Measurements from ENCODE around the gene PHLDA1. TPM values are rescaled to one million over a fixed set of nuclear protein-coding genes. Genes with fewer than 3 reads are reported as not detected.
"Not testable (repeated sequence)": the region's sequence is repeated elsewhere in the genome, so short reads cannot be mapped to it uniquely, and the experiment has no call there.

The PHLDA1 gene
- total RNA-seq, 2 experiments from 2014 or later = 3.8 to 3.9 TPM

DNA sequence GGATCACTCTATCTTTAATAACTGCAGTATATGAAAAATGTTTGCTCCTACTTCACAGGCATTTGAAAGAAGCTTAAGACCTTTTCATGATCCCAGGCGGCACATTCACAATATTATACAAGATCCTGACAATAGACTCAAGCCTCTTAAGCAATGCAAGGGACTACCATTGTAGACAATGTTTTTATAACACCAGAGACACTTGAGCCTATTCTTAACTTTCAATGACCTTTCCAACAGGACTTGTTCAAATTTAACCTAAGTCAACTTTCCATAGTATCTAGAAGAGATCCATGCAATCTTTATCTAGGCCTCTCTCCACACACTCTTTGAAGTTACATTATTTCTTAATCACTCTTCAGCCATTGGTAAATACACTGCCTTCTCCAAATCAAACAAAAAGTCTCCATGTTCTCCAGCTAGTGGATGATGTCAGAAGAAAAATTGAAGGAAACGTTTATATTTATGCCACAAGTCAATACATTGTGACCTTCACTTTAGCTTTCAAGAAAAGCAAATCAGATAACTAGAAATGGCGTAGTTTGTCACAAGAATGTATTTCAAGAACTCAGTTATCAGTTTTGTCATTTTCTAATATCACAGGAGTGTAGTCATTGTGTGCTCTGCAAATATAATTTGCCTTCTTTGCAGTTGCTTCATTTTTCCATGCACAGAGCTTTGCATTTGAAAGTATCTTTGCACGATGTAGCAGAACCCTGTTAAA lies 41.2 kb downstream of the PHLDA1 start:
- H3K4me1 Mint-ChIP-seq = peaks cover 12% of the 10 kb centered on the region
- no peak overlapping the region for H3K4me3 Mint-ChIP-seq
- peaks cover 15% of the 10 kb centered on the region for H3K9me3 Mint-ChIP-seq
- no peaks in the 10 kb centered on the region for H3K27me3 Mint-ChIP-seq
- no peak overlapping the region for H3K27ac Mint-ChIP-seq
- H3K36me3 Mint-ChIP-seq (ENCODE audit: low read depth) = peaks cover 14% of the 10 kb centered on the region
- DNase-seq = no peak
- ChIA-PET CTCF (interaction anchor here (0.9 kb wide), 2 partner anchors 10 to 12 kb away, joined by 4 read pairs; no protein-coding TSS in a partner anchor), POLR2A (no interaction called here)

- H3K27me3 Mint-ChIP-seq, H3K27ac Mint-ChIP-seq, H3K4me3 Mint-ChIP-seq, DNase-seq, POLR2A ChIA-PET: not testable (repeated sequence)
- Mint-ChIP-seq H3K9me3 (peaks cover 15% of the 10 kb centered on the region), H3K4me1 (peaks cover 23% of the 10 kb centered on the region), H3K36me3 (ENCODE audit: low read depth) (peaks cover 15% of the 10 kb centered on the region)
- CTCF ChIA-PET = interaction anchor here (1.8 kb wide), 1 partner anchor 24 kb away, joined by 5 read pairs; no protein-coding TSS in a partner anchor
These were observed 43.9 kb downstream of the PHLDA1 start for GRCh38 chr12:75987709-75988108.

- no peak for DNase-seq
- no peaks in the 10 kb centered on the region for H3K27me3 Mint-ChIP-seq
- H3K9me3 Mint-ChIP-seq = peaks cover 15% of the 10 kb centered on the region
- peaks cover 15% of the 10 kb centered on the region for H3K36me3 Mint-ChIP-seq (ENCODE audit: low read depth)
- H3K4me3 Mint-ChIP-seq = no peak overlapping the region
- no peak overlapping the region for H3K27ac Mint-ChIP-seq
- POLR2A ChIA-PET = interaction anchor here (0.7 kb wide), 1 partner anchor 47 kb away, joined by 3 read pairs; no protein-coding TSS in a partner anchor
- CTCF ChIA-PET = interaction anchor here (1.5 to 1.8 kb wide), 2 partner anchors 13 to 26 kb away, joined by 4 to 5 read pairs; no protein-coding TSS in a partner anchor
- peaks cover 32% of the 10 kb centered on the region for H3K4me1 Mint-ChIP-seq
These were observed 45.4 kb downstream of the PHLDA1 start for GRCh38 chr12:75986001-75986746.

- peaks cover 15% of the 10 kb centered on the region for H3K9me3 Mint-ChIP-seq
- H3K4me1 Mint-ChIP-seq = peaks cover 34% of the 10 kb centered on the region
These were observed 46.0 kb downstream of the PHLDA1 start for GRCh38 chr12:75985566-75985965.

GRCh38 chr12:75984577-75985182 lies 46.9 kb downstream of the PHLDA1 start:
- DNase-seq = no peak
- ChIA-PET POLR2A (no interaction called here), CTCF (interaction anchor here (1.5 to 1.6 kb wide), 2 partner anchors 12 to 15 kb away, joined by 4 read pairs; no protein-coding TSS in a partner anchor)
- Mint-ChIP-seq H3K9me3 (peaks cover 10% of the 10 kb centered on the region), H3K27ac (no peak overlapping the region), H3K36me3 (ENCODE audit: low read depth) (peaks cover 10% of the 10 kb centered on the region), H3K4me3 (no peak overlapping the region), H3K4me1 (peaks cover 38% of the 10 kb centered on the region), H3K27me3 (no peaks in the 10 kb centered on the region)

More at GRCh38 chr12:75985566-75985965, 46.0 kb downstream of the PHLDA1 start:
- POLR2A ChIA-PET = interaction anchor here (0.7 kb wide), 1 partner anchor 47 kb away, joined by 3 read pairs; no protein-coding TSS in a partner anchor
- Mint-ChIP-seq H3K27me3 (no peaks in the 10 kb centered on the region), H3K27ac (no peak overlapping the region), H3K4me3 (no peak overlapping the region), H3K36me3 (ENCODE audit: low read depth) (peaks cover 14% of the 10 kb centered on the region)
- CTCF ChIA-PET = interaction anchor here (0.6 to 1.6 kb wide), 4 partner anchors 13 to 474 kb away, joined by 3 to 5 read pairs (median 4); partner anchors contain the start of gene KRR1
- DNase-seq = no peak

- H3K9me3 Mint-ChIP-seq; H3K36me3 Mint-ChIP-seq (ENCODE audit: low read depth); DNase-seq; H3K27ac Mint-ChIP-seq; POLR2A ChIA-PET; H3K27me3 Mint-ChIP-seq; H3K4me3 Mint-ChIP-seq: not testable (repeated sequence)
- CTCF ChIA-PET = interaction anchor here (1.4 kb wide), 1 partner anchor 46 kb away, joined by 3 read pairs; no protein-coding TSS in a partner anchor
- peaks cover 47% of the 10 kb centered on the region for H3K4me1 Mint-ChIP-seq
These were observed 47.7 kb downstream of the PHLDA1 start for GRCh38 chr12:75983851-75984250.

- no peak overlapping the region for H3K27ac Mint-ChIP-seq
- POLR2A ChIA-PET = no interaction called here
- peaks cover 2% of the 10 kb centered on the region for H3K36me3 Mint-ChIP-seq (ENCODE audit: low read depth)
- DNase-seq = no peak
- H3K27me3 Mint-ChIP-seq = no peaks in the 10 kb centered on the region
- H3K4me1 Mint-ChIP-seq = peaks cover 54% of the 10 kb centered on the region
- H3K9me3 Mint-ChIP-seq = peaks cover 4% of the 10 kb centered on the region
- CTCF ChIA-PET = interaction anchor here (1.4 to 3.0 kb wide), 2 partner anchors 12 to 45 kb away, joined by 3 to 9 read pairs; no protein-coding TSS in a partner anchor
- no peak overlapping the region for H3K4me3 Mint-ChIP-seq
These were observed 48.5 kb downstream of the PHLDA1 start for GRCh38 chr12:75982979-75983660.

GRCh38 chr12:75982169-75982564 lies 49.4 kb downstream of the PHLDA1 start:
- Mint-ChIP-seq H3K9me3 (no peaks in the 10 kb centered on the region), H3K27me3 (no peaks in the 10 kb centered on the region), H3K4me3 (no peak overlapping the region), H3K4me1 (peaks cover 62% of the 10 kb centered on the region), H3K36me3 (ENCODE audit: low read depth) (peaks cover 1% of the 10 kb centered on the region), H3K27ac (no peak overlapping the region)
- ChIA-PET POLR2A (no interaction called here), CTCF (interaction anchor here (0.6 to 3.0 kb wide), 5 partner anchors 13 to 190 kb away, joined by 4 to 9 read pairs (median 4); no protein-coding TSS in a partner anchor)
- DNase-seq = no peak

- H3K36me3 Mint-ChIP-seq (ENCODE audit: low read depth) = peaks cover 1% of the 10 kb centered on the region
- POLR2A ChIA-PET = no interaction called here
- DNase-seq = no peak
- H3K4me1 Mint-ChIP-seq = peaks cover 65% of the 10 kb centered on the region
- H3K4me3 Mint-ChIP-seq = no peak overlapping the region
- no peaks in the 10 kb centered on the region for H3K9me3 Mint-ChIP-seq
- H3K27me3 Mint-ChIP-seq = no peaks in the 10 kb centered on the region
- no peak overlapping the region for H3K27ac Mint-ChIP-seq
- CTCF ChIA-PET = interaction anchor here (0.6 to 3.0 kb wide), 8 partner anchors 11 to 189 kb away, joined by 3 to 9 read pairs (median 4); no protein-coding TSS in a partner anchor
These were observed 50.1 kb downstream of the PHLDA1 start for GRCh38 chr12:75981247-75982168.

GRCh38 chr12:75979181-75979580 lies 52.4 kb downstream of the PHLDA1 start:
- POLR2A ChIA-PET = interaction anchor here (1.1 to 1.3 kb wide), 3 partner anchors 34 to 51 kb away, joined by 4 to 6 read pairs (median 5); no protein-coding TSS in a partner anchor
- H3K27ac Mint-ChIP-seq = peak overlapping the region; percentile 76
- peaks cover 54% of the 10 kb centered on the region for H3K4me1 Mint-ChIP-seq
- CTCF ChIA-PET = interaction anchor here (0.6 to 2.5 kb wide), 11 partner anchors 10 to 163 kb away, joined by 3 to 9 read pairs (median 3); partner anchors contain the start of gene PHLDA1
- no peaks in the 10 kb centered on the region for H3K9me3 Mint-ChIP-seq
- no peaks in the 10 kb centered on the region for H3K36me3 Mint-ChIP-seq (ENCODE audit: low read depth)
- H3K4me3 Mint-ChIP-seq = no peak overlapping the region
- peak; percentile 50 for DNase-seq
- no peaks in the 10 kb centered on the region for H3K27me3 Mint-ChIP-seq

GRCh38 chr12:75978677-75979076 lies 52.9 kb downstream of the PHLDA1 start:
- CTCF ChIA-PET = interaction anchor here (0.8 to 2.5 kb wide), 10 partner anchors 9 to 53 kb away, joined by 3 to 9 read pairs (median 4); partner anchors contain the start of gene PHLDA1
- no peak for DNase-seq

More at GRCh38 chr12:75978677-75979076, 52.9 kb downstream of the PHLDA1 start:
- H3K4me3 Mint-ChIP-seq = no peak overlapping the region
- POLR2A ChIA-PET = interaction anchor here (1.1 to 1.3 kb wide), 3 partner anchors 34 to 52 kb away, joined by 4 to 6 read pairs (median 5); no protein-coding TSS in a partner anchor
- peaks cover 53% of the 10 kb centered on the region for H3K4me1 Mint-ChIP-seq
- no peaks in the 10 kb centered on the region for H3K27me3 Mint-ChIP-seq
- no peaks in the 10 kb centered on the region for H3K36me3 Mint-ChIP-seq (ENCODE audit: low read depth)
- peak overlapping the region; percentile 76 for H3K27ac Mint-ChIP-seq
- H3K9me3 Mint-ChIP-seq = no peaks in the 10 kb centered on the region

All from activated CD4-positive, alpha-beta T cell treated with anti-CD3 and anti-CD28 coated beads, Interleukin-2, amount 10 ng/mL, durations not matched to agents 7 days and 5 days (primary cell).